Omental fat pad (tissue), 4 donors: ENCODE measurements around the gene ATP10D. TPM values are rescaled to one million over a fixed set of nuclear protein-coding genes. Genes with fewer than 3 reads are reported as not detected.

Source experiments
- ATAC-seq: fragments of 150-250 bp; one replicate; pipeline ENCODE4 v1.9.1; 2016; ENCODE audit warnings: mild to moderate bottlenecking, moderate library complexity; ENCODE audit not compliant: low FRiP score
- DNase-seq: peaks from one replicate; pipeline ENCODE4 v3.0.0-alpha.2; 2019; ENCODE audit warnings: low spot score
- total RNA-seq, 4 donors: library from RNA; depleted of rRNA; stranded (reverse); fragments of >200 nt; gene quantifications; one replicate each; pipeline ENCODE4 v1.1.0, GENCODE V29; 2016
- TF ChIP-seq, protein P1 (sequence below), 3 donors: fragments of 450-650 bp; IDR thresholded peaks; one replicate each; pipeline ENCODE4 v1.5.1; 2016 to 2017; ENCODE audit warnings: antibody characterized with exemption in 3 of 3, mild to moderate bottlenecking in 3 of 3, moderate library complexity in 2 of 3

Gene ATP10D
- total RNA-seq, 4 donors from 2014 or later: 10.2 to 19.9 (median 13.8) TPM

- ATAC-seq: no peak
- TF ChIP-seq, protein P1, sequence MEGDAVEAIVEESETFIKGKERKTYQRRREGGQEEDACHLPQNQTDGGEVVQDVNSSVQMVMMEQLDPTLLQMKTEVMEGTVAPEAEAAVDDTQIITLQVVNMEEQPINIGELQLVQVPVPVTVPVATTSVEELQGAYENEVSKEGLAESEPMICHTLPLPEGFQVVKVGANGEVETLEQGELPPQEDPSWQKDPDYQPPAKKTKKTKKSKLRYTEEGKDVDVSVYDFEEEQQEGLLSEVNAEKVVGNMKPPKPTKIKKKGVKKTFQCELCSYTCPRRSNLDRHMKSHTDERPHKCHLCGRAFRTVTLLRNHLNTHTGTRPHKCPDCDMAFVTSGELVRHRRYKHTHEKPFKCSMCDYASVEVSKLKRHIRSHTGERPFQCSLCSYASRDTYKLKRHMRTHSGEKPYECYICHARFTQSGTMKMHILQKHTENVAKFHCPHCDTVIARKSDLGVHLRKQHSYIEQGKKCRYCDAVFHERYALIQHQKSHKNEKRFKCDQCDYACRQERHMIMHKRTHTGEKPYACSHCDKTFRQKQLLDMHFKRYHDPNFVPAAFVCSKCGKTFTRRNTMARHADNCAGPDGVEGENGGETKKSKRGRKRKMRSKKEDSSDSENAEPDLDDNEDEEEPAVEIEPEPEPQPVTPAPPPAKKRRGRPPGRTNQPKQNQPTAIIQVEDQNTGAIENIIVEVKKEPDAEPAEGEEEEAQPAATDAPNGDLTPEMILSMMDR (IDR thresholded peaks at IDR 0.05): no peak
- no peak for DNase-seq
Observed at GRCh38 chr4:47498899-47499298, 13.8 kb downstream of the ATP10D start.

DNA sequence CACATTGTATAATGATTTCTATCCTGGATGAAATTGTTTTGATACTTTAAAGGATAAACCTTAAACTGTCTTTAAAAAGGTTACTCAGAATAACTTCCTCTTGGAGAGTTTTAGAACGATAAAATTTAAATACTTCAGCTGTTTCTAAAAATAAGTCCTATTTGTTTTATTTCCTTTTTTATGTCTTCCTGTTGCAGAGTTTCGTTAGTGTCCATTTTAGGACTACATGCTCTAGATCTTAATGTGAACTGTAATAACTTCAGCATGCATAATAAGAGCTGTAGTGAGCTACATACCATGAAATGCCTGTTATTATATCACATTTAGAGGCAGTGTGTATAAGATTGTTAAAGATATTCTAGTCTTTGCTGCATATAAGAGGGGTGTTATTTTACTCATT is 14.6 kb downstream of the ATP10D start:
- no peak for DNase-seq
- TF ChIP-seq, protein P1 (IDR thresholded peaks at IDR 0.05): no peak
- no peak for ATAC-seq

GRCh38 chr4:47500776-47501175 is 15.7 kb downstream of the ATP10D start:
- TF ChIP-seq, protein P1 (IDR thresholded peaks at IDR 0.05): no peak
- ATAC-seq (no peak), DNase-seq (no peak)

GRCh38 chr4:47505147-47505546 is 20.1 kb downstream of the ATP10D start:
- TF ChIP-seq, protein P1 (IDR thresholded peaks at IDR 0.05): no peak
- DNase-seq (no peak), ATAC-seq (no peak)

GRCh38 chr4:47505666-47506065 is 20.6 kb downstream of the ATP10D start:
- TF ChIP-seq, protein P1 (IDR thresholded peaks at IDR 0.05): no peak
- no peak for ATAC-seq

DNA sequence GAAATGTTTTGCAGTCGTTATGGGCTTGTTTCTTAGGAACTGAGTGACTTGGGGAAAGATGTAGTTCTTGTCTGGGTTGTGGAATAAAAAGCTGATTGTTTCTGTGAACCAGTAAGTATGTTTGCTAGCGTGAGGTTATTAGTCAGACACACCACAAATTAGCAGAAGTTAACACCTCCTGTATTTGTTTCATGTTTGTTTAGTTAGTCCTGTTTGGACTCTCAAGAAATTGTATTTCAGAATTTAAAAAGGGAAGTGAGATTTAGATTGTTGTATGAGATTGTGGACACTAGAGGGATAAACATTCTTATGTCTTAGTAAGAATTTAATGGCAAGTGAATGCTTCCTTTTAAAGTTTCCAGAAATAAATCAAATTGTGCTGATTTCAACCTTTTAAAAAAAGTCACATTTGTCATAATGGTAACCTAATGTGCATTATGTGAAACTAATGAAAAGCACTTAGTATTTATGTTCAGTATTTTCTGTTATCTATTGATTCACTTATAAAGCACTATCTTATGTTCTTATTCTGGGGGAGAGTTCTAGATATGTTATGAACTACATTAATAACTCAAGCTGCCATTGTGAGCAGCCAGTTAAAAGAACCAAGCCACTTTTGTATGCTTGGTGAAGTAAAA is 25.6 kb downstream of the ATP10D start:
- TF ChIP-seq, protein P1 (IDR thresholded peaks at IDR 0.05): no peak
- DNase-seq (no peak), ATAC-seq (no peak)

More at GRCh38 chr4:47505666-47506065, 20.6 kb downstream of the ATP10D start:
- DNase-seq: no peak

DNA sequence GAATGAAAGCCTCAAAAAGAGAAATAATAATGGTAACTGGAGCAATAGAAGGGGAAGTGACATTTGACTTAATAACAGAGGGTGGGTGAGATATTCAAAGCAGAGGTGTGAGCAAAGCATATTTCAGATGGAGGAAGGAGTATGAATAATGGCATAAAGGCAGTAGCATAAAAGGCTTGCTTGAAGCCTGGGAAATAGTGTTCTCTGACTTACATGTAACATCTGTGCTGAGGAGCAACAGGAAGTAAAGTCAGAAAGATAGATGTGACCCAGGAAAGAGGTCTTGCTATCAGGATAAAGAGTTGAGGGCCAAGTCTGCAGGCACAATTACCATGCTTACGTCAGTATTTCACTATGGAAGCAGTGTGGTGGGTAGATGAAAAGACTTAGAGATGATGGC is 28.4 kb downstream of the ATP10D start:
- no peak for ATAC-seq
- TF ChIP-seq, protein P1 (IDR thresholded peaks at IDR 0.05): no peak
- DNase-seq: no peak
